Right lobe of liver (tissue), 6 donors: ENCODE measurements around the gene CACNA1C. TPM values are rescaled to one million over a fixed set of nuclear protein-coding genes. Genes with fewer than 3 reads are reported as not detected.

ENCODE experiments used
- ATAC-seq, 4 donors: fragments of 200-7000 bp; cut with Tn5 transposase; one replicate each; pipeline ENCODE4 v1.9.1; 2020; ENCODE audit warnings: mild to moderate bottlenecking in 4 of 4, moderate library complexity in 4 of 4
- DNase-seq, 3 donors: peaks; one replicate each; pipeline ENCODE4 v3.0.0-alpha.2; 2020
- H3K27ac ChIP-seq, 3 donors: fragments of 200-600 bp; one replicate each; pipeline ENCODE4 v1.8.0; 2022
- H3K27me3 ChIP-seq, 2 donors: fragments of 200-600 bp; one replicate each; pipeline ENCODE4 v1.8.0; 2022
- H3K36me3 ChIP-seq, 4 donors: fragments of 200-600 bp; sonication (generic) in 1 of 4; one replicate each; pipeline versions ENCODE4 v1.5.1 to v1.8.0; 2017 to 2022; ENCODE audit warnings: control low read depth in 1 of 4
- H3K4me1 ChIP-seq, 4 donors: fragments of 200-600 bp; sonication (generic) in 1 of 4; one replicate each; pipeline versions ENCODE4 v1.5.1 to v1.8.0; 2017 to 2022; ENCODE audit warnings: control low read depth in 1 of 4
- H3K4me3 ChIP-seq, 3 donors: fragments of 200-600 bp; one replicate each; pipeline ENCODE4 v1.8.0; 2022
- H3K9me3 ChIP-seq, 4 donors: fragments of 200-600 bp; sonication (generic) in 1 of 4; one replicate each; pipeline versions ENCODE4 v1.5.1 to v1.8.0; 2017 to 2022; ENCODE audit warnings: control low read depth in 1 of 4
- POLR2A ChIP-seq: fragments of 450-650 bp; IDR thresholded peaks from one replicate; pipeline ENCODE4 v1.6.1; 2017; ENCODE audit warnings: antibody characterized with exemption, mild to moderate bottlenecking
- WGBS: methylation state at CpG from one replicate; pipeline ENCODE4 v1.1.6; 2018; ENCODE audit warnings: low coverage, low lambda C conversion rate; ENCODE audit not compliant: insufficient coverage; ENCODE audit errors: missing lambda C conversion rate; 5-methylcytosine and 5-hydroxymethylcytosine counted together
- intact Hi-C, 2 donors: fragments of 100-400 bp; cut with DNase I; formaldehyde crosslinking; loops; one replicate each; pipeline versions ENCODE4 v1.11.2 to v1.14.1; 2022
- total RNA-seq, 6 experiments: library from RNA; depleted of rRNA in 2 of 6; stranded (reverse); fragments of >200 nt in 2 of 6; fragmentation: NEBNext Ultra II Directional in 3 of 6; extraction: Animal tissue kit (Norgen Biotek cat#: 25700) in 3 of 6; gene quantifications; one replicate each; pipeline versions ENCODE4 v1.1.0 to v1.2.4, GENCODE V29; 2016 to 2023
- TF ChIP-seq, protein P1 (sequence below), 4 donors: fragments of 200-600 bp in 3 of 4; fragments of 450-650 bp in 1 of 4; IDR thresholded peaks; one replicate each; pipeline versions ENCODE4 v1.5.1 to v1.8.0; 2016 to 2022; ENCODE audit warnings: antibody characterized with exemption in 4 of 4, mild to moderate bottlenecking in 2 of 4
- donor health status: DM: no; HTN: yes; CAD: no.
- donor health status: DM: no; HTN: no; CAD: no.
- donor health status: DM: no; HTN: no; CAD: no.
- donor health status: DM: no; HTN: yes; CAD: no.
- donor health status: DM: no; HTN: yes; CAD: no.

CACNA1C gene
- total RNA-seq, 6 experiments from 2014 or later, result 0.18 to 1.0 (median 0.57) TPM

- 83% methylated on average over 6 of the region's 6 CpGs for WGBS
- Histone ChIP-seq H3K36me3 (no peaks in the 10 kb centered on the region), H3K27me3 (no peaks in the 10 kb centered on the region), H3K9me3 (no peaks in the 10 kb centered on the region), H3K4me3 (no peak overlapping the region), H3K4me1 (no peaks in the 10 kb centered on the region), H3K27ac (no peak overlapping the region)
- TF ChIP-seq, protein P1, sequence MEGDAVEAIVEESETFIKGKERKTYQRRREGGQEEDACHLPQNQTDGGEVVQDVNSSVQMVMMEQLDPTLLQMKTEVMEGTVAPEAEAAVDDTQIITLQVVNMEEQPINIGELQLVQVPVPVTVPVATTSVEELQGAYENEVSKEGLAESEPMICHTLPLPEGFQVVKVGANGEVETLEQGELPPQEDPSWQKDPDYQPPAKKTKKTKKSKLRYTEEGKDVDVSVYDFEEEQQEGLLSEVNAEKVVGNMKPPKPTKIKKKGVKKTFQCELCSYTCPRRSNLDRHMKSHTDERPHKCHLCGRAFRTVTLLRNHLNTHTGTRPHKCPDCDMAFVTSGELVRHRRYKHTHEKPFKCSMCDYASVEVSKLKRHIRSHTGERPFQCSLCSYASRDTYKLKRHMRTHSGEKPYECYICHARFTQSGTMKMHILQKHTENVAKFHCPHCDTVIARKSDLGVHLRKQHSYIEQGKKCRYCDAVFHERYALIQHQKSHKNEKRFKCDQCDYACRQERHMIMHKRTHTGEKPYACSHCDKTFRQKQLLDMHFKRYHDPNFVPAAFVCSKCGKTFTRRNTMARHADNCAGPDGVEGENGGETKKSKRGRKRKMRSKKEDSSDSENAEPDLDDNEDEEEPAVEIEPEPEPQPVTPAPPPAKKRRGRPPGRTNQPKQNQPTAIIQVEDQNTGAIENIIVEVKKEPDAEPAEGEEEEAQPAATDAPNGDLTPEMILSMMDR (IDR thresholded peaks at IDR 0.05), result no peak
- TF ChIP-seq POLR2A, result no peak
- DNase-seq (no peak), ATAC-seq (no peak)
- intact Hi-C loops, result no loop called here
Observed at GRCh38 chr12:2300168-2300567, 247.4 kb downstream of the CACNA1C start.

GRCh38 chr12:2300886-2301285 is 248.1 kb downstream of the CACNA1C start:
- no peak for ATAC-seq
- no peaks in the 10 kb centered on the region for H3K4me1 ChIP-seq
- 83% methylated on average over 2 of the region's 11 CpGs for WGBS
- H3K27ac ChIP-seq, result no peak overlapping the region
- intact Hi-C loops, result no loop called here
- no peak overlapping the region for H3K4me3 ChIP-seq
- H3K36me3 ChIP-seq, result no peaks in the 10 kb centered on the region
- DNase-seq, result no peak
- H3K9me3 ChIP-seq, result no peaks in the 10 kb centered on the region
- no peak for TF ChIP-seq POLR2A
- TF ChIP-seq, protein P1 (IDR thresholded peaks at IDR 0.05), result no peak
- no peaks in the 10 kb centered on the region for H3K27me3 ChIP-seq

DNA sequence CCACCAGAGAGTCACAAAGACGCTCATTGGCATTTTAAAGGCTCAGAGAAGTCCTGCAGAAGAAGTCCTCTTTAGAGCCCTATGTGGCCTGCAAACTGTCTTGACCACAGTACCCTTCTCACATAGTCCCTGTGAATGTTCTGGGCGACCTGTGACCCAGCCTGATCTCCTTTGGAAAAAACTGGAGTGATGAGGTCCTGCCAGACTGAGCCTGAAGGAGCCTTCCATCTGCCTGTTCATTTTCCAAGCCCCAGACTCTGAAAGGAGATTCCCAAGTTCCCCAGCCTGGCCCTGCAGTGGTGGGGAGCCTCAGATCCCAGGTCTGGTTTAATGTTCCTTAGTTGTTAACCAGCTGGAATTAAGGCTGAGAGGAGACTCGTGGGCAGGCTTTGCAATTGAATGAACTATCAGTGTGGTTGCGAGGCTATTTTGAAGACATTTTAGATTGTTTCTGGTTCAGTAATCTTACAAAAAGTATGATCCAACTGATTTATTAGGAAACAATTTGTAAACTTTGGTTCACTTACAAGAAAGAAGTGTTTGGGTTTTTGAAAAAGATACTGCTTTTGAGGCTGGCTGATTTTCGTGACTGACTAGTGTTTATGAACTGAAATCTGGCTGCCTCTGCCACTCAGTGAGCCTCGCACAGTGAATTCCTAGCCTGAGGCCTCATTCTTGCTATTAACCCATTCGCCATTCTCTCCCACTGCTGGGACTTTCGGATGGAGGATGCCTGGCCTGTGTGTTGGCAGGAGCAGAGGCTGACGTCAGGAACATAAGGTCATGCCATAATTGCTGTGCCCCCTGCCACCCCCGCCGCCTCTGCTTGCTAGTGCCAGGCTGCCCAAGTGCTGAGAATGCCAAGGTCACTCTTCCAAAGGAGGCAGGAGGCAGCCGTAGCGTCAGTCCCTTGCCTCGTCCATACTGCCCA is 249.0 kb downstream of the CACNA1C start:
- TF ChIP-seq, protein P1 (IDR thresholded peaks at IDR 0.05), result no peak
- TF ChIP-seq POLR2A, result no peak
- 48% methylated on average over 5 of the region's 14 CpGs for WGBS
- ATAC-seq (no peak), DNase-seq (no peak)
- Histone ChIP-seq H3K9me3 (no peaks in the 10 kb centered on the region), H3K4me3 (no peak overlapping the region), H3K4me1 (no peaks in the 10 kb centered on the region), H3K27me3 (no peaks in the 10 kb centered on the region), H3K36me3 (no peaks in the 10 kb centered on the region), H3K27ac (no peak overlapping the region)
- intact Hi-C loops, result no loop called here

GRCh38 chr12:2302711-2303580 is 250.2 kb downstream of the CACNA1C start:
- DNase-seq (peak in 1 of 3 donors; percentile 8), ATAC-seq (no peak)
- no peak overlapping the region for H3K4me3 ChIP-seq
- no peaks in the 10 kb centered on the region for H3K9me3 ChIP-seq
- intact Hi-C loops, result no loop called here
- H3K27ac ChIP-seq, result no peak overlapping the region
- 67% methylated on average over 19 of the region's 21 CpGs for WGBS
- H3K36me3 ChIP-seq, result no peaks in the 10 kb centered on the region
- no peak for TF ChIP-seq POLR2A
- TF ChIP-seq, protein P1 (IDR thresholded peaks at IDR 0.05), result no peak
- H3K27me3 ChIP-seq, result no peaks in the 10 kb centered on the region
- no peaks in the 10 kb centered on the region for H3K4me1 ChIP-seq
